Posterior cingulate gyrus (tissue), 11 donors: ENCODE measurements around the gene SGSH.
A peak's percentile ranks its signal among the peaks of the same experiment; 100 is the strongest.
"Not testable (repeated sequence)": the region's sequence is repeated elsewhere in the genome, so short reads cannot be mapped to it uniquely, and the experiment has no call there.

ENCODE experiments used
- DNase-seq, 10 donors: peaks; one replicate each; pipeline versions ENCODE4 v3.0.0 to v3.0.0-alpha.2; 2020 to 2021; ENCODE audit warnings: mixed read lengths in 3 of 10
- intact Hi-C: fragments of 100-400 bp; cut with DNase I; formaldehyde crosslinking; loops from one replicate; pipeline ENCODE4 v1.15.1; 2023

The SGSH gene

DNA sequence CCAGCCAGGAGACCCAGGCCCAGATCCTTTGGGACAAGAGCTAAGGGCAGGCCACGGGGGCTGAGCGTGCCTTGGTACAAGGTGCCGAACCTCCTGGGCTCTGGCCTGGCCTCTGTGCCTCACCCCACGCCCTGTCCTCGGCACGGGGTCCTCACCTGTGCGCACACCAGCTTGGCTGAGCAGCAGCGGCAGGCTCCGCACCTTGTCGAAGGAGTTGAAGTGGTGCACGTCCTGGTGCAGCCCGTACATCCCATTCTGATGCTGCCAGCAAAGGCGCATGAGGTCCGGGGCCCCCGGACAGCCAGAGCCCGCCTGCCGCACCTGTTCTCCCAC is 5.3 kb downstream of the SGSH start:
- intact Hi-C loops, result no loop called here
- DNase-seq, result no peak

GRCh38 chr17:80214012-80214877 is 5.9 kb downstream of the SGSH start:
- DNase-seq, result no peak
- intact Hi-C loops, result no loop called here

DNA sequence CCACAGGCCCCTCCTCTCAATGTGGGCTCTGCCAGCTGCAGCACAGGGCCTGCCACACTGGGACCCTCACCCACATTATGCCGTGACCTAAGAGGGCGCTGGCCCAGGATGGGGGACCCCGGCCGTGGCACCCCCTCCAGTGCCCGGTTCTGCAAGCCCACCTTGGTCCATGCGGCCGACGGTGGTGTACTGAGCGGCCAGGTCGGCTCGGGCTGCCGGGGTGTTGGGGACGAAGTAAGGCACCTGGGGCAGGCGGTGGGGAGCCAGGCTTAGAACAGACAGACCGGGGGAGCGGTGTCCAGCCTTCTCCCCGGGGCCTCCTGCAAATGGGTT is 6.5 kb downstream of the SGSH start:
- no peak for DNase-seq
- intact Hi-C loops, result no loop called here

GRCh38 chr17:80212962-80213642 is 7.0 kb downstream of the SGSH start:
- DNase-seq, result no peak
- intact Hi-C loops, result no loop called here

DNA sequence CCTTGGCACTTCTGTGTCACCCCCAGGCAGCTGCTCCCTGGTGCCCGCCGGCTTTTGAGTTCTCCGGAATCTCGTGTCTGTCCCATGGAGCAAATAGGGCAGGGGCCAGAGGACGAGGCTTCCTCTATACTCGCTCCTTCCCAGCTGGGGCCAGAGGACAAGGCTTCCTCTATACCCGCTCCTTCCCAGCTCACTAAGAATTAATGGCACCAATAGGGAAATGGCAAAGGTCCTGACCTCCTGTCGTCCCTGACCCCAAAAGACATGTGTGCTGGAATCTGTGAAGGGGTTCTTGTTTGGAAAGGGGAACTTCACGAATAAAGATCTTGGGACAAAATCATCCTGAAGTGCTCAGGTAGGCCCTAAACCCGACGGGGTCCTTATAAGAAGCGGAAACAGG is 7.6 kb downstream of the SGSH start:
- intact Hi-C loops, result no loop called here
- no peak for DNase-seq

- DNase-seq, result no peak
- intact Hi-C loops, result no loop called here
Measured at GRCh38 chr17:80212109-80212508, 8.0 kb downstream of the SGSH start.

DNA sequence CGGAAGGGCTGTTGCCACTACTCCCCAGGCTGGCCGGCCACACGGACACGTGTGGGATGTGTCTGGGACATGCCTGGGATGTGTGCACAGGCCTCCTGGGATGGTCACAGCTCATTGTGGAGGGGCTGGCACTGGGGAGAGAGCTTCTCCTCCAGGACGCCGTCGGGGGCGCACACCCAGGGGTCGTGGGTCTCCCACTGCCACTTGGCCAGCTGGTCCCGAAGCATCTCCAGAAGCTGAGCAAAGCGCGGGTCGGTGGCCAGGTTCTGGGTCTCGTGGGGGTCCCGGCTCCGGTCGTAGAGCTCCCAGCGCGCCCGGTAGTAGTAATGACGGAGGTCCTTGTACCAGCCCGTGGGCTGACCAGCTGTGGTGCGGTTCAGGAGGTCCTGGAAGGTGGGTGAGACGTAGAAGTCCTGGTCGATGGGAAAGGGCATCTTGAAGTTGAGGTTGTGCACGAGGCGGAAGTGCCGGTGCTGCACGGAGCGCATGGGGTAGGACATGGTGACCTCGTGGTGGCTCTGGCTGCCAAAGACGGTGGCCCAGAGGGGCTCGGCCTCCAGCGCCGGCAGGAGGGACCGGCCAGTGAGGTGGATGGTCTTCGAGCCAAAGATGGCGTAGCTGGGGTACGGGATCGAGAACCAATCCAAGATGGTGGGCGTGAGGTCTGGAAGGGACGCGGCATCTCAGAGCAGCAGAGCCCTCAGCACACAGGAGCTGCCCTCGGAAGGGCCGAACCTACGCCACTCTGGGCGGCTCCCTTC is 9.6 kb downstream of the SGSH start:
- DNase-seq, result no peak
- intact Hi-C loops, result no loop called here

GRCh38 chr17:80209765-80210164 is 10.4 kb downstream of the SGSH start:
- no peak for DNase-seq
- intact Hi-C loops, result no loop called here

DNA sequence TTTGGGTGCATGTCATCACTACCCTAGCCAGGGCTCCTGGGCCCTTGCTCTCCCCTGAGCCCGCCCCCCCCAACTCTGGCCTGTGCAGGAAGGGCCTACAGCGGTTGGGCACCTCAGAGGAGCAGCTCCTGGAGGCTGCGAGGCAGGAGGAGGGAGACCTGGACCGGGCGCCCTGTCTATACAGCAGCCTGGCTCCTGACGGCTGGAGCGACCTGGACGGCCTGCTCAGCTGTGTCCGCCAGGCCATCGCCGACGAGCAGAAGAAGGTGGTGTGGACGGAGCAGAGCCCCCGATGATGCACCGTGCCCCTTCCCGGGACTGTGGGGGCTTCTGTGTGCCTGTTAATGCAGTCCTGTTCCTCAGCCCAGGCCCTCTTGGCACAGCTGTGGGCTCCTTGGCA is 12.1 kb downstream of the SGSH start:
- intact Hi-C loops, result no loop called here
- DNase-seq, result no peak

- DNase-seq, result no peak
- intact Hi-C loops, result no loop called here
Measured at GRCh38 chr17:80205811-80206210, 14.3 kb downstream of the SGSH start.

DNA sequence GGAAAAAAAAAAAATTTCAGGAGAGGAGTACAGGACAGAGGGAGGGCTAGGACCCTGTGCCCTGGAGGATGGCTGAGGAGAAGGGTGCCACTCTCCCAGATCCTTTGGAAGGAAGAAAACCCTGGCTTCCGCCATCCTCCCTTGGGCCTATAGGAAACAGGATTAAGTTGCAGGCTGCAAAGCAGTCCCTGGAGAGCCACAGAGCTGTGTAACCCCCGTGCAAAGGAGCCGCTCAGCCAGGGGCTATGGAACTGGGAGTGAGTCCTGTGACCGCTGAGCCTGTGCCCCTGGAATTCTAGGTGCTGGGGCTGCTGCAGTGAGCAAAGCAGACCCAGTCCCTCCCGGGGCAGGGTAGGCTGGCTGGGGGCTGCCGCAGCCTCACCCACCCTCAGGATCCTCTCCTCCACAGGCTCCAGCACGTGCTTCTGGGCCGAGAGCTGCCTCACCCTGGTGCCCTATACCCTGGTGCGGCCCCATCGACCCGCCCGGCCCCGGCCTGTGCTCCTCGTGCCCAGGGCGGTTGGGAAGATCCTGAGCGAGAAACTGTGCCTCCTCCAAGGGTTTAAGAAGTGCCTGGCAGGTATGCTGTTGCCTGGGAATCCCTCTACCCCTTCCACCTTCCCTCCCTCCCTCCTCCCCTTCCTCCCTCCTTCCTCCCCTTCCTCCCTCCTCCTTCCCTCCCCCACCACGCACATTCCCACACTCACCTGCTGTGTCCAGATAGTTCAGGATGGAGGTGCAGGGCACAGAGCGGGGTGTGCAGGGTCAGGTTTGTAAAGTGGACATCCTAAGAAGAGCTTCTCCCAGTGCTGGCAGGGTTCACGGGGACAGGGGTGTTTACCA is 15.3 kb downstream of the SGSH start:
- intact Hi-C loops, result no loop called here
- DNase-seq, result no peak

- intact Hi-C loops, result no loop called here
- DNase-seq, result peak in 1 of 10 donors; percentile 77
Measured at GRCh38 chr17:80203471-80203963, 16.6 kb downstream of the SGSH start.

GRCh38 chr17:80202197-80202596 is 17.9 kb downstream of the SGSH start:
- intact Hi-C loops, result no loop called here
- peak in 1 of 10 donors; percentile 72 for DNase-seq

DNA sequence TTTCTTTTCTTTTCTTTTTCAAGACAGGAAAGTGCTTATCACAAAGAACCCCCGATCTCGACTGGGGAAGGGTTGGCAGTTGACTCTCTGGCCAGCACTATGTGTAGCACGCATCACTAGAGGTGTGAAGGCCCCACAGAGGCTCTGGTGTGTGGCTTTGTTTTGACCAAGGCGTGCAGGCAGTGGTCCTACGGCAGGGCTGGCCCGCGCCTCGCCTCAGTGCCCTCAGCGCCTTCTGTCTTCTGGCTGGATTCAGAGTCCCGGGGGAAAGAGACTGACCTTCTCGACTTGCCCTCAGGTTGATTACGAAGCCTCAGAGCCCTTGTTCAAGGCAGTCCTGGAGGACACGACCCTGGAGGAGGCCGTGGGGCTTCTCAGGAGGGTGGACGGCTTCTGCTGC is 18.7 kb downstream of the SGSH start:
- intact Hi-C loops, result no loop called here
- no peak for DNase-seq

- intact Hi-C loops, result not testable (repeated sequence)
Measured at GRCh38 chr17:80199295-80199694, 20.8 kb downstream of the SGSH start.

DNA sequence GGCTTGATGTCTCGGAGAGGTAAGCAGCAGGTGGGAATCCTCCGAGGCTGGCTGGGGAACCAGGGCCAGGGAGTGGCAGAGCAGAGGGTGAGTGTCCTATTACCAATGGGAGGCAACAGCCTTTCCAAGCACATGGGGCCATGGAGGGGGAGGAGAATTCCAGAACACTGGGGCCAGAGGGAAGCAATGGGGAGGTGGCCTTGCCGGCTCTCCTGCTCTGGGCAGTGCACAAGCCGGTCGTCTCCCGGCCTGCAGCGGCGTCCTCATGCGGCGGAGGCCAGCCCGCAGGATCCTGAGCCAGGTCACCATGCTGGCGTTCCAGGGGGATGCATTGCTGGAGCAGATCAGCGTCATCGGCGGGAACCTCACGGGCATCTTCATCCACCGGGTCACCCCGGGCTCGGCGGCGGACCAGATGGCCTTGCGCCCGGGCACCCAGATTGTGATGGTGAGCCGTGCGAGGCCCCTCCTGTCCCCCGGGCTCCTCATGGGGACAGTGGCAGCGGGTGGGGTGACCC is 21.9 kb downstream of the SGSH start:
- intact Hi-C loops, result no loop called here
- DNase-seq, result peak in 2 of 10 donors; percentile 74 to 82

More at GRCh38 chr17:80199295-80199694, 20.8 kb downstream of the SGSH start:
- DNase-seq, result not testable (repeated sequence)

DNA sequence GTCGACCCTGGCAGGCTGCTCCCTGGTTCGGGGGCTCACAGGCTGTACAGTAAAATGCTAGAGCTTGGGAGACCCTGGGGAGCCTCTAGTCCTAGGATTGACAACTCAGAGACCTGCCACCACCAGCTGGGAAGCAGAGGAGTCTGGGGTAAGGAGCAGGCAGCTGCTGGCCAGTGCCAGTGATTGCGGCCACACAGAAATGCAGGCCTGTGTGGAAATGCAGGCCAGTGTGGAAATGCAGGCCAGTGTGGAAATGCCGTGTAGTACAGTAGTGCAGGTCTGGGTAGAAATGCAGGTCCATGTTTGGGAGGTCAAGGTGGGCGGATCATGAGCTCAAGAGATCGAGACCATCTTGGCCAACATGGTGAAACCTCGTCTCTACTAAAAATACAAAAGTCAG is 23.5 kb downstream of the SGSH start:
- intact Hi-C loops, result no loop called here
- peak in 1 of 10 donors; percentile 76 for DNase-seq

GRCh38 chr17:80195671-80196529 is 24.2 kb downstream of the SGSH start:
- intact Hi-C loops, result no loop called here
- peak in 1 of 10 donors; percentile 79 for DNase-seq

DNA sequence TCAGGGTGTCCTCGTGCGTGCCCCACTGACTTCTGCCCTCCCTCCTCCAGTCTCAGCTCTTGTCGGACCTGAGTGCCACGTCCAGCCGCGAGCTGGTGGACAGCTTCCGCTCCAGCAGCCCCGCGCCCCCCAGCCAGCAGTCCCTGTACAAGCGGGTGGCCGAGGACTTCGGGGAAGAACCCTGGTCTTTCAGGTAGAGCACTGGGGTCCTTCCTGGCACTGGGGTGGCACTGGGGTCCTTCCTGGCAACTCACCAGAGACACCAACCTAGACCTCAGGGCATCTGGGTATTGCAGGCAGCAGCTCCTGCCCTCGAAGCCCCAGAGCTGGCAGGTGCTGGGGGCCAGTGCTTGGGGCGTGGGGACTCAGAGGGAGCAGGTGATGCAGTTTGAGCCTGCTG is 25.0 kb downstream of the SGSH start:
- intact Hi-C loops, result no loop called here

More for the DNA sequence above, 25.0 kb downstream of the SGSH start:
- no peak for DNase-seq
